AG04450 (cell line): ENCODE measurements around the gene C19orf33. TPM values are rescaled to one million over a fixed set of nuclear protein-coding genes. Genes with fewer than 3 reads are reported as not detected.
A peak's percentile ranks its signal among the peaks of the same experiment; 100 is the strongest.

Source experiments
- CTCF ChIA-PET: fragments of 300-600, 350-600 bp; formaldehyde crosslinking; extraction: SDS; loops from one replicate; lab custom pipeline; 2022; ENCODE audit warnings: antibody characterized with exemption, inconsistent platforms; lab: Charles Lee
- POLR2A ChIA-PET: fragments of 350-600 bp; formaldehyde crosslinking; extraction: SDS; loops from one replicate; lab custom pipeline; 2021; ENCODE audit warnings: antibody characterized with exemption, inconsistent platforms; lab: Yijun Ruan, JAX
- DNase-seq: peaks from one replicate; pipeline ENCODE4 v3.0.0-alpha.2; 2011; ENCODE audit warnings: low read depth, low spot score
- H3K27ac ChIP-seq: one replicate; pipeline ENCODE4 v1.5.1; 2012; ENCODE audit warnings: low read depth, low read length, control low read depth
- H3K27me3 ChIP-seq: one replicate; pipeline ENCODE4 v1.6.0; 2012; ENCODE audit warnings: low read length; ENCODE audit not compliant: control insufficient read depth, insufficient read depth
- H3K4me3 ChIP-seq: 2 replicates; pipeline ENCODE4 v1.5.1; 2011; ENCODE audit warnings: mild to moderate bottlenecking, low read depth, low read length, control low read depth
- H3K9me3 ChIP-seq: 2 replicates; pipeline ENCODE4 v1.5.1; 2012; ENCODE audit warnings: low read length; ENCODE audit not compliant: control insufficient read depth, insufficient read depth
- CTCF ChIP-seq: IDR thresholded peaks from 2 replicates; pipeline ENCODE4 v1.5.1; 2011; ENCODE audit warnings: low read depth, low read length, control low read depth, inconsistent platforms
- polyA plus RNA-seq: library from polyadenylated mRNA; depleted of rRNA; stranded (reverse); fragments of >200 nt; gene quantifications from 2 replicates; pipeline ENCODE4 v1.2.3, GENCODE V29; 2011

Gene C19orf33
- polyA plus RNA-seq, 1 experiment, result 0.38 TPM

GRCh38 chr19:38316477-38317067, 12.5 kb downstream of the C19orf33 start:
- no peak for DNase-seq
- Histone ChIP-seq H3K9me3 (no peaks in the 10 kb centered on the region), H3K4me3 (peak overlapping the region; percentile 48), H3K27me3 (no peaks in the 10 kb centered on the region), H3K27ac (no peak overlapping the region)
- CTCF ChIA-PET, result no interaction called here
- no peak for TF ChIP-seq CTCF
- POLR2A ChIA-PET, result no interaction called here

GRCh38 chr19:38317104-38317612, 13.1 kb downstream of the C19orf33 start:
- Histone ChIP-seq H3K27me3 (no peaks in the 10 kb centered on the region), H3K4me3 (no peak overlapping the region), H3K9me3 (no peaks in the 10 kb centered on the region), H3K27ac (no peak overlapping the region)
- ChIA-PET POLR2A (no interaction called here), CTCF (interaction anchor here (2.5 kb wide), 1 partner anchor 74 kb away, joined by 17 read pairs; no protein-coding TSS in a partner anchor)
- DNase-seq, result no peak
- TF ChIP-seq CTCF, result no peak

GRCh38 chr19:38318660-38319059, 14.6 kb downstream of the C19orf33 start:
- Histone ChIP-seq H3K27ac (no peak overlapping the region), H3K4me3 (no peak overlapping the region), H3K9me3 (no peaks in the 10 kb centered on the region), H3K27me3 (no peaks in the 10 kb centered on the region)
- ChIA-PET POLR2A (no interaction called here), CTCF (interaction anchor here (0.6 to 2.5 kb wide), 6 partner anchors 10 to 171 kb away, joined by 3 to 17 read pairs (median 4); partner anchors contain the start of gene CATSPERG)
- no peak for TF ChIP-seq CTCF
- DNase-seq, result no peak

- POLR2A ChIA-PET, result interaction anchor here (0.7 kb wide), 1 partner anchor 131 kb away, joined by 4 read pairs; no protein-coding TSS in a partner anchor
- no peaks in the 10 kb centered on the region for H3K9me3 ChIP-seq
- CTCF ChIA-PET, result interaction anchor here (1.0 to 2.8 kb wide), 5 partner anchors 11 to 93 kb away, joined by 3 to 17 read pairs (median 5); partner anchors contain the start of gene CATSPERG
- peak within 1 kb of the TSS; percentile 68 for H3K4me3 ChIP-seq
- TF ChIP-seq CTCF, result no peak
- no peaks in the 10 kb centered on the region for H3K27me3 ChIP-seq
- DNase-seq, result no peak
- H3K27ac ChIP-seq, result no peak within 1 kb of the TSS
Measured at GRCh38 chr19:38319421-38320258, 15.6 kb downstream of the C19orf33 start, which contains the start of gene KCNK6. Gene KCNK6, plus strand, starts transcription at chr19:38319845. Its CDS starts 106 bp downstream, at chr19:38319951.
